OCI-LY7 (cell line): ENCODE results near the gene CHD1L. TPM values are rescaled to one million over a fixed set of nuclear protein-coding genes. Genes with fewer than 3 reads are reported as not detected.
"Not testable (repeated sequence)": the region's sequence is repeated elsewhere in the genome, so short reads cannot be mapped to it uniquely, and the experiment has no call there.

Experiments used
- Bru-seq: library from RNA; stranded (reverse); fragments of 400-500 nt; gene quantifications from one replicate; lab custom pipeline; 2021; lab: Mats Ljungman, UMichigan
- BruChase-seq, 2 experiments: library from RNA; stranded (reverse); fragments of 400-500 nt; gene quantifications; one replicate each; lab custom pipeline; 2021; lab: Mats Ljungman, UMichigan
- BruUV-seq: library from RNA; stranded (reverse); fragments of 400-500 nt; replicated peaks from 2 replicates; lab custom pipeline; 2021; lab: Mats Ljungman, UMichigan
- CTCF ChIA-PET: fragments of 300-600 bp; sonication (Branson Sonifier 250); formaldehyde crosslinking; loops from one replicate; lab custom pipeline; 2022; ENCODE audit warnings: antibody characterized with exemption; ENCODE audit not compliant: unreplicated experiment; lab: Charles Lee
- POLR2A ChIA-PET: fragments of 300-600 bp; sonication (Branson Sonifier 250); formaldehyde crosslinking; loops from one replicate; lab custom pipeline; 2022; ENCODE audit warnings: antibody characterized with exemption; lab: Charles Lee
- DNase-seq: peaks from one replicate; pipeline ENCODE4 v3.0.0-alpha.2; 2015; ENCODE audit warnings: low spot score
- H2AFZ ChIP-seq: fragments of 200-600 bp; sonication (generic), shearing (Covaris generic); 2 replicates; pipeline ENCODE4 v1.6.1; 2014; ENCODE audit warnings: mild to moderate bottlenecking, antibody characterized with exemption, low read length, moderate library complexity
- H3K27ac ChIP-seq: fragments of 200-600 bp; sonication (generic); 2 replicates; pipeline ENCODE4 v1.5.1; 2014; ENCODE audit warnings: mixed run types, low read depth, mild to moderate bottlenecking, moderate library complexity, low read length, inconsistent platforms; ENCODE audit not compliant: poor library complexity, severe bottlenecking
- H3K36me3 ChIP-seq: fragments of 200-600 bp; sonication (generic); 2 replicates; pipeline ENCODE4 v1.6.1; 2014; ENCODE audit warnings: mild to moderate bottlenecking, antibody characterized with exemption, low read length, moderate library complexity, mixed read lengths; ENCODE audit not compliant: insufficient read depth
- H3K4me1 ChIP-seq: fragments of 200-600 bp; sonication (generic); 2 replicates; pipeline ENCODE4 v1.5.1; 2014; ENCODE audit warnings: mild to moderate bottlenecking, low read length; ENCODE audit not compliant: insufficient read depth, poor library complexity, severe bottlenecking
- H3K4me2 ChIP-seq: fragments of 200-600 bp; sonication (generic); 2 replicates; pipeline ENCODE4 v1.6.1; 2014; ENCODE audit warnings: mild to moderate bottlenecking, low read length
- H3K4me3 ChIP-seq: fragments of 200-600 bp; sonication (generic); 2 replicates; pipeline ENCODE4 v1.5.1; 2014; ENCODE audit warnings: mild to moderate bottlenecking, low read depth, low read length; ENCODE audit not compliant: poor library complexity, severe bottlenecking
- H3K79me2 ChIP-seq: fragments of 200-600 bp; sonication (generic); 2 replicates; pipeline ENCODE4 v1.6.1; 2016; ENCODE audit warnings: low read depth, mild to moderate bottlenecking, low read length, moderate library complexity, mixed read lengths; ENCODE audit not compliant: insufficient read depth
- H3K9me2 ChIP-seq: fragments of 200-600 bp; sonication (generic); 2 replicates; pipeline ENCODE4 v1.6.1; 2016; ENCODE audit warnings: mild to moderate bottlenecking, low read length, mixed read lengths; ENCODE audit not compliant: insufficient read depth
- H3K9me3 ChIP-seq: fragments of 200-600 bp; sonication (generic); 2 replicates; pipeline ENCODE4 v1.6.1; 2014; ENCODE audit warnings: mild to moderate bottlenecking, mixed run types, low read length, mixed read lengths
- H4K20me1 ChIP-seq: fragments of 200-600 bp; sonication (generic); 2 replicates; pipeline ENCODE4 v1.6.1; 2014; ENCODE audit warnings: mild to moderate bottlenecking, antibody characterized with exemption, low read length, moderate library complexity, mixed read lengths; ENCODE audit not compliant: insufficient read depth
- CTCF ChIP-seq: fragments of 200-600 bp; sonication (generic); conservative IDR thresholded peaks from 2 replicates; pipeline ENCODE4 v1.5.1; 2014; ENCODE audit warnings: mild to moderate bottlenecking, antibody characterized with exemption, low read length, moderate library complexity, mixed read lengths
- EZH2phosphoT487 ChIP-seq: fragments of 200-600 bp; sonication (generic); IDR thresholded peaks from 2 replicates; pipeline ENCODE4 v1.6.1; 2018; ENCODE audit warnings: low read depth, borderline replicate concordance, mild to moderate bottlenecking, mixed run types, antibody characterized with exemption, low read length, moderate library complexity, mixed read lengths
- intact Hi-C: fragments of 100-400 bp; cut with micrococcal nuclease; formaldehyde crosslinking; loops from one replicate; pipeline ENCODE4 v1.10.0; 2022; ENCODE audit not compliant: unreplicated experiment
- long read RNA-seq: library from polyadenylated mRNA; stranded (forward); transcript quantifications from one replicate; pipeline ENCODE4 v2.0.0, GENCODE V29; 2022
- total RNA-seq, 2 experiments: library from RNA; depleted of rRNA in 1 of 2; stranded (reverse); fragments of >200 nt in 1 of 2; shearing (Covaris generic) in 1 of 2; gene quantifications; 2 replicates each; pipeline ENCODE4 v1.2.3, GENCODE V29; 2014 to 2022

CHD1L gene
- total RNA-seq (2014; rRNA removed; shearing (Covaris generic)) (42.2 and 52.7 TPM in 2 replicates), total RNA-seq (2022) (52.5 and 58.7 TPM in 2 replicates), Bru-seq, nascent RNA (percentile 87 among the genes with signal in this experiment), BruChase-seq, experiment 1, labeled RNA remaining after a 6-hour chase (percentile 82 among the genes with signal in this experiment), BruChase-seq, experiment 2, labeled RNA remaining after a 2-hour chase (percentile 85 among the genes with signal in this experiment)
- long read RNA-seq, transcript CHD1L-202 (23 exons, 2,967 nt), result major isoform, 91 of 155 reads
- long read RNA-seq, partial matches to known transcripts, result 11 of 155 reads
- long read RNA-seq, other reads (novel, unspliced or antisense), result 47 of 155 reads

GRCh38 chr1:147242449-147243227, at the start of gene CHD1L:
Gene CHD1L, plus strand, starts transcription at chr1:147242684. Its CDS starts 20 bp downstream, at chr1:147242704.
- TF ChIP-seq CTCF (peak; percentile 82), EZH2phosphoT487 (no peak)
- no peaks in the 10 kb centered on the region for H3K9me2 ChIP-seq
- peak within 1 kb of the TSS; percentile 98 for H3K4me3 ChIP-seq
- intact Hi-C loops, result loop anchor here (1.0 to 5.0 kb wide), 3 partner anchors 70 to 200 kb away; partner anchors contain the start of gene PRKAB2
- peak within 1 kb of the TSS; percentile 96 for H2AFZ ChIP-seq
- H3K27ac ChIP-seq, result peak within 1 kb of the TSS; percentile 77
- no TSS peak for BruUV-seq
- POLR2A ChIA-PET, result interaction anchor here (0.6 to 1.6 kb wide), 4 partner anchors 18 to 194 kb away, joined by 3 to 6 read pairs (median 3); partner anchors contain the start of gene PRKAB2
- H3K9me3 ChIP-seq, result no peaks in the 10 kb centered on the region
- H3K4me2 ChIP-seq, result peak within 1 kb of the TSS; percentile 79
- H3K79me2 ChIP-seq, result peaks cover 47% of the 10 kb centered on the region
- CTCF ChIA-PET, result interaction anchor here (0.6 to 1.0 kb wide), 2 partner anchors 69 to 115 kb away, joined by 3 to 5 read pairs; no protein-coding TSS in a partner anchor
- peaks cover 38% of the 10 kb centered on the region for H3K4me1 ChIP-seq
- peaks cover 10% of the 10 kb centered on the region for H3K36me3 ChIP-seq
- peak; percentile 96 for DNase-seq
- H4K20me1 ChIP-seq, result peaks cover 20% of the 10 kb centered on the region; the same call in 1 of the 2 replicates

GRCh38 chr1:147197324-147197723, 45.2 kb upstream of the CHD1L start:
- intact Hi-C loops, DNase-seq, H3K4me2 ChIP-seq, H3K4me1 ChIP-seq, H3K9me3 ChIP-seq, H3K4me3 ChIP-seq, CTCF ChIA-PET, H3K36me3 ChIP-seq, BruUV-seq, H2AFZ ChIP-seq, H3K79me2 ChIP-seq, H3K27ac ChIP-seq, H4K20me1 ChIP-seq, H3K9me2 ChIP-seq, POLR2A ChIA-PET: not testable (repeated sequence)

- H3K36me3 ChIP-seq, result no peaks in the 10 kb centered on the region
- no peaks in the 10 kb centered on the region for H3K79me2 ChIP-seq
- peaks cover 20% of the 10 kb centered on the region for H3K4me1 ChIP-seq
- H3K4me3 ChIP-seq, result no peak overlapping the region
- intact Hi-C loops, result no loop called here
- ChIA-PET CTCF (no interaction called here), POLR2A (interaction anchor here (0.6 to 0.8 kb wide), 2 partner anchors 24 to 82 kb away, joined by 3 to 4 read pairs; partner anchors contain the start of gene FMO5)
- H2AFZ ChIP-seq, result no peak overlapping the region
- no TSS peak for BruUV-seq
- H3K27ac ChIP-seq, result no peak overlapping the region
- no peak for DNase-seq
- H3K9me3 ChIP-seq, result no peaks in the 10 kb centered on the region
- no peaks in the 10 kb centered on the region for H4K20me1 ChIP-seq
- TF ChIP-seq EZH2phosphoT487 (no peak), CTCF (no peak)
- no peak overlapping the region for H3K4me2 ChIP-seq
- no peaks in the 10 kb centered on the region for H3K9me2 ChIP-seq
Observed at GRCh38 chr1:147201276-147201675, 41.2 kb upstream of the CHD1L start.
